Neuronal stem cell (in vitro differentiated cells): ENCODE data around the gene IL16.
A peak's percentile ranks its signal among the peaks of the same experiment; 100 is the strongest.

Source experiments
- DNase-seq: peaks from one replicate; pipeline ENCODE4 v3.0.0-alpha.2; 2013; ENCODE audit warnings: low spot score
- H2AFZ ChIP-seq: one replicate; pipeline ENCODE4 v1.6.1; 2013; ENCODE audit warnings: mild to moderate bottlenecking, low read length, inconsistent platforms
- H2AK5ac ChIP-seq: 2 replicates; pipeline ENCODE4 v1.6.1; 2013; ENCODE audit warnings: low read depth, mild to moderate bottlenecking, inconsistent platforms, low read length, moderate library complexity, mixed read lengths
- H2BK120ac ChIP-seq: 2 replicates; pipeline ENCODE4 v1.6.1; 2013; ENCODE audit warnings: low read depth, mild to moderate bottlenecking, inconsistent platforms, low read length, moderate library complexity, mixed read lengths
- H2BK12ac ChIP-seq: one replicate; pipeline ENCODE4 v1.6.1; 2013; ENCODE audit warnings: low read length, inconsistent platforms
- H2BK15ac ChIP-seq: 2 replicates; pipeline ENCODE4 v1.6.1; 2013; ENCODE audit warnings: mild to moderate bottlenecking, low read length, inconsistent platforms, mixed read lengths
- H2BK5ac ChIP-seq: one replicate; pipeline ENCODE4 v1.6.1; 2013; ENCODE audit warnings: inconsistent platforms, mild to moderate bottlenecking, low read length, moderate library complexity
- H3K14ac ChIP-seq: one replicate; pipeline ENCODE4 v1.6.1; 2013; ENCODE audit warnings: low read length, inconsistent platforms
- H3K18ac ChIP-seq: 2 replicates; pipeline ENCODE4 v1.6.1; 2013; ENCODE audit warnings: low read length, inconsistent platforms
- H3K23ac ChIP-seq: 2 replicates; pipeline ENCODE4 v1.6.1; 2013; ENCODE audit warnings: low read depth, mild to moderate bottlenecking, mixed read lengths, low read length, inconsistent platforms; ENCODE audit not compliant: poor library complexity
- H3K27ac ChIP-seq: replicated peaks from 3 replicates; pipeline ENCODE4 v1.5.1; 2013; ENCODE audit warnings: low read length, inconsistent platforms
- H3K27me3 ChIP-seq, 3 experiments: 2 replicates each; pipeline ENCODE4 v1.6.1; 2013; ENCODE audit warnings: low read length in 3 of 3, mild to moderate bottlenecking in 2 of 3, inconsistent platforms in 1 of 3, low read depth in 1 of 3, mixed read lengths in 1 of 3, moderate library complexity in 1 of 3; ENCODE audit not compliant: control insufficient read depth in 3 of 3, insufficient read depth in 3 of 3
- H3K36me3 ChIP-seq, 2 donors: replicated peaks in 1 of 2; 2 replicates each; pipeline ENCODE4 v1.6.1; 2013; ENCODE audit warnings: low read length in 2 of 2; ENCODE audit not compliant: control insufficient read depth in 2 of 2, insufficient read depth in 2 of 2
- H3K4ac ChIP-seq: 2 replicates; pipeline ENCODE4 v1.6.1; 2013; ENCODE audit warnings: inconsistent platforms, mild to moderate bottlenecking, low read length, moderate library complexity
- H3K4me1 ChIP-seq, 2 donors: 1 replicate in 1 of 2; 2 replicates in 1 of 2; pipeline ENCODE4 v1.6.1; 2013; ENCODE audit warnings: low read length in 2 of 2, low read depth in 1 of 2; ENCODE audit not compliant: control insufficient read depth in 2 of 2, insufficient read depth in 1 of 2
- H3K4me2 ChIP-seq: one replicate; pipeline ENCODE4 v1.6.1; 2013; ENCODE audit warnings: mild to moderate bottlenecking, low read length, inconsistent platforms; ENCODE audit not compliant: insufficient read depth, poor library complexity, severe bottlenecking
- H3K4me3 ChIP-seq, 2 donors: 2 replicates each; pipeline ENCODE4 v1.5.1; 2013; ENCODE audit warnings: low read length in 2 of 2, mild to moderate bottlenecking in 2 of 2, inconsistent platforms in 1 of 2, moderate library complexity in 1 of 2
- H3K79me1 ChIP-seq: one replicate; pipeline ENCODE4 v1.6.1; 2013; ENCODE audit warnings: low read depth, mild to moderate bottlenecking, inconsistent platforms, low read length, moderate library complexity
- H3K9ac ChIP-seq: one replicate; pipeline ENCODE4 v1.6.1; 2013; ENCODE audit warnings: mild to moderate bottlenecking, low read depth, low read length, inconsistent platforms; ENCODE audit not compliant: poor library complexity
- H3K9me3 ChIP-seq, 2 donors: replicated peaks in 1 of 2; 2 replicates each; pipeline versions ENCODE3 to v1.6.1; 2013; ENCODE audit warnings: low read length in 2 of 2, mild to moderate bottlenecking in 2 of 2, inconsistent platforms in 1 of 2, low read depth in 1 of 2, mixed read lengths in 1 of 2, moderate library complexity in 1 of 2; ENCODE audit not compliant: control insufficient read depth in 2 of 2, insufficient read depth in 1 of 2
- H4K8ac ChIP-seq: one replicate; pipeline ENCODE4 v1.6.1; 2013; ENCODE audit warnings: low read depth, mild to moderate bottlenecking, inconsistent platforms, low read length, moderate library complexity
- H4K91ac ChIP-seq: one replicate; pipeline ENCODE4 v1.6.1; 2013; ENCODE audit warnings: low read length, low read depth, mild to moderate bottlenecking, inconsistent platforms; ENCODE audit not compliant: poor library complexity
- WGBS, 2 donors: extraction: QIAGEN DNeasy Blood & Tissue Kit; methylation state at CpG; one replicate each; pipeline ENCODE4 v1.1.7; 2013; ENCODE audit warnings: missing lambda C conversion rate in 2 of 2, mixed read lengths in 1 of 2; ENCODE audit not compliant: insufficient read length in 2 of 2, insufficient replicate concordance in 1 of 2; ENCODE audit errors: extremely low coverage in 2 of 2; 5-methylcytosine and 5-hydroxymethylcytosine counted together

Gene IL16

DNA sequence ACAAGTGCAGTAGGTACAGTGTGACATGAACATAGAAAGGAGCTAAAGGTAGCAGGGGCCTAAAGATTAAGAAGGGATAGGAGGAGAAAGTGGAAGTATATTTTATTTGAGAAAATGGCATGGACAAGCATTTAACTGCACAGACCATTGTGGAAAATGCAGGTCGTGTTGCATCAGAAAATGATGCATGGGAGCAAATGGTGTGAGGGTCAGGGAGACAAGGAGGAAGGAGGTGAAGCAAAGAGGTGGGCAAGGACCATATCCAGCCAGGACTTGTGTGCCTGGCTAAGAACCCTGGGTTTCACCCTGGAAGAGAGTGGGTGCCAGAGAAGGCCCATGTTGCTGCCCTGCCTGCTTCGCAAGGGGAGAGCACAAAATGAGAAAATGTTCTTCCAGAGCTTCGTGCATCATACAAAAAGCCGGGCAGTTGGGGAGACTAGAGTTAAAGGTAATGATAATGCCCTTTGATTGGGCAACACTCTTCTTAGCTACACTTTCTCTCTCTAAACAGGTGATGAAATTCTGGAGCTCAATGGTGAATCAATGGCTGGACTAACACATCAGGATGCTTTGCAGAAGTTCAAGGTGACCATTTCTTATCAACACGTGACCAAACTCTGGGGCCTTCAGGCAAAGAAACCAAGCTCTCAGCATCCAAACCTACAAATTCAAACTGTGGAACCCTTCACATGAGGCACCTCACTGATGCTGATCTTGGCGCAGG is 81.8 kb downstream of the IL16 start:
- Histone ChIP-seq H3K4me2 (no peak overlapping the region), H3K79me1 (no peaks in the 10 kb centered on the region), H3K27ac (no peak overlapping the region), H3K14ac (no peak overlapping the region), H2BK15ac (no peak overlapping the region), H4K91ac (no peak overlapping the region), H3K27me3 (peaks cover 0 to 11% (median 0%) of the 10 kb centered on the region in 3 experiments), H3K36me3 (no peaks in the 10 kb centered on the region), H3K18ac (no peak overlapping the region), H2BK5ac (no peak overlapping the region), H2BK120ac (no peak overlapping the region), H4K8ac (no peak overlapping the region), H3K23ac (no peak overlapping the region), H3K4ac (no peak overlapping the region), H3K9me3 (peaks cover 0 to 6% of the 10 kb centered on the region in 2 donors), H2BK12ac (no peak overlapping the region), H2AFZ (no peak overlapping the region), H3K4me3 (no peak overlapping the region), H2AK5ac (no peak overlapping the region), H3K9ac (no peak overlapping the region), H3K4me1 (no peaks in the 10 kb centered on the region)
- WGBS, 2 donors, result no CpG with 5 or more reads among the region's 6 CpGs
- no peak for DNase-seq

DNA sequence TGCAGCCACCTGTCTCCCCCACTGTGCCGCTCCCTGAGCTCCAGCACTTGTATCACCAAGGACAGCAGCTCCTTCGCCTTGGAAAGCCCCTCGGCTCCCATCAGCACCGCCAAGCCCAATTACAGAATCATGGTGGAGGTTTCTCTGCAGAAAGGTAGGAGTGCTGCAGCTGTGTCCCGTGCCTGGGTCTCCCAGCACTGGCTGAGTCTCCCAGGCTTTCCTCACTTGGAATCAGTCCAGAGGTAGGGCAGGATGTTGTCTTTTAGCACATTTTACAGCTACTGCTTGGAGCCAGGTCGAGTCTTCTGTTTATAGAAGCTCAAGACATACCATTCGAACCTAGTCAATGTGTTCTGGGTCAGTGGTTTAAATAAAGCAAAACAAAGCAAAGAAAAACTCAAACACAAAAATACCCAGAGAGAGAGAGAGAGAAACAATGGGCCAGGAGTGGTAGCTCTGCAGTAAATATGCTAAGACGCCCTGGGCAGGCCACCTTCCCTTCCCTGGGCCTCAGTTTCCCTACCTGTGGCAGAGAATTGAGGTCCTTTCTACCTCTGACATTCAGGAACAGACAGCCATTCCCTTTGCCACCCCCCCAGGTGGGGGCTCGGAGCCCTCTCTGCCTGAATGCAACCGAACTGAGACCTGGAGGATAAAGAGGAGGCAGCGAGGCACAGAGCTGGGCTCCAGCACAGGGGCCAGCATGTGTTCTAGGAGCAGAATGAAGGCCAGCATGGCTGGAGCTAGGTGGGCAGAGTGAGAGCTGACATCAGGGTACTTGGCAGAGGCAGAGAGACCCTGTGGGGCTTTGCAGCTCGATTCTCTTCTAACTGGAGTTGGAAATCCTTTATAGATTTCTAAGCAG is 83.2 kb downstream of the IL16 start:
- no CpG with 5 or more reads among the region's 12 CpGs for WGBS, 2 donors
- Histone ChIP-seq H2AFZ (no peak overlapping the region), H3K27me3 (peaks cover 0 to 11% (median 0%) of the 10 kb centered on the region in 3 experiments), H2BK120ac (no peak overlapping the region), H3K9ac (no peak overlapping the region), H3K23ac (no peak overlapping the region), H3K14ac (no peak overlapping the region), H3K9me3 (peaks cover 0 to 6% of the 10 kb centered on the region in 2 donors), H3K4me3 (peak overlapping the region in 1 of 2 donors; percentile 31), H4K91ac (peak overlapping the region; percentile 22), H3K36me3 (no peaks in the 10 kb centered on the region), H3K4me2 (no peak overlapping the region), H2AK5ac (no peak overlapping the region), H3K79me1 (no peaks in the 10 kb centered on the region), H2BK15ac (no peak overlapping the region), H3K18ac (no peak overlapping the region), H3K4ac (no peak overlapping the region), H4K8ac (no peak overlapping the region), H2BK12ac (no peak overlapping the region), H3K27ac (no peak overlapping the region), H2BK5ac (no peak overlapping the region), H3K4me1 (no peaks in the 10 kb centered on the region)
- no peak for DNase-seq

DNA sequence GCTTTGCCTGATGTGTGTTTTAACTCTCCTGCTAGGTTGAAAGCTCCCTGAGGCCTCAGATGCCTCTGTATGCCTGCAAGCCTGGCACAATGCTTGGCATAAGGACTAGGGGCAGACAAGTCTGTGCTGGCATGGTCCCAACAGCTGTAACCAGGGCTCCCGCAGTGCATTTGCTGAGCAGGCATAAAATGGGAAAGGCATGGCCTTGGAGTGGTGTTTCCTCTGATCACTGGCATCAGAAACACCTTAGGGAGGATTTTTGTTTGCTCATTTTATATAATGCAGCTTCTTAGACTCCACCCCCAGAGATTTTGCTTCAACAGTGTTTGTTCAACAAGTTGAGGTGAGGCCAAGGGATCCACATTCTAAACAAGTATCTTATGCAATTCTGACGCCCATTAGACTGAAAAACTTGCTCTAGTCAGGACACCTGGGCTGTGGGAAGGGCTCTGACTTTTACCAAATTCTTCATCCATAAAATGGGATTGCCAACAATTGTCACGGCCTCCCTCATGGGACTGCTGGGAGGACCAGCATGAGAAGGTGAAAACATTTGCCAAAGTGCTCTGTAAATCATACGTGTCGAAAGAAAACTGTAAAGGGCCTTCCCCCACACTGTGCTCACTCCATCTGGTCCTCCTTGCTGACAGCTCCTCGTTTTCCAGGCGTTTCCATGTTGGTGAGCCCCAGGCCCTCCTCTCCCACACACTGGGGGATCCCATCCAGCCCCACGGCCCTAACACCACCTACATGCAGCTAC is 84.2 kb downstream of the IL16 start:
- Histone ChIP-seq H4K91ac (no peak overlapping the region), H3K27ac (no peak overlapping the region), H3K79me1 (no peaks in the 10 kb centered on the region), H3K23ac (no peak overlapping the region), H2BK15ac (no peak overlapping the region), H3K9me3 (peaks cover 0 to 6% of the 10 kb centered on the region in 2 donors), H3K36me3 (no peaks in the 10 kb centered on the region), H3K4me1 (no peaks in the 10 kb centered on the region), H3K18ac (no peak overlapping the region), H3K9ac (no peak overlapping the region), H3K4ac (no peak overlapping the region), H3K4me2 (no peak overlapping the region), H2AFZ (no peak overlapping the region), H2BK12ac (no peak overlapping the region), H3K27me3 (peaks cover 0 to 11% (median 0%) of the 10 kb centered on the region in 3 experiments), H2AK5ac (no peak overlapping the region), H2BK5ac (no peak overlapping the region), H3K4me3 (peak overlapping the region in 1 of 2 donors; percentile 49), H3K14ac (no peak overlapping the region), H2BK120ac (no peak overlapping the region), H4K8ac (no peak overlapping the region)
- WGBS, 2 donors, result no CpG with 5 or more reads among the region's 8 CpGs
- DNase-seq, result no peak

DNA sequence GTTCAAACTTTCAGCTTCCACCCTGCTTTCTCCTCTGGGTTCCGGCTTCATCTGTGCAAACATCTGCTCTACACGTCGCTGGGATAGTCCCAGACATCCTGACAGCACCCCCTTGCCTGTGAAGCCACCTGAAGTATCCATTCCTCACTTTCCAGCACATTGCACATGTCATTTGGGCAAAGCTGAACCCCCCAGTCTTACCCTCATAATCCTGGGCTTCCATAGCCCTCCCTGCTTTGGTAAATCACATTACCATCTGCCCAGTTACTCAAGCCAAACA is 84.7 kb downstream of the IL16 start:
- no peak overlapping the region for H2BK5ac ChIP-seq
- no peak overlapping the region for H2BK15ac ChIP-seq
- WGBS, 2 donors, result no CpG with 5 or more reads among the region's 3 CpGs
- no peak overlapping the region for H3K27ac ChIP-seq
- no peak overlapping the region for H3K9ac ChIP-seq
- H2BK12ac ChIP-seq, result no peak overlapping the region
- no peak overlapping the region for H4K91ac ChIP-seq
- H3K9me3 ChIP-seq, result peaks cover 0 to 4% of the 10 kb centered on the region in 2 donors
- no peak overlapping the region for H3K4me2 ChIP-seq
- H2AFZ ChIP-seq, result no peak overlapping the region
- no peak overlapping the region for H3K18ac ChIP-seq
- no peaks in the 10 kb centered on the region for H3K79me1 ChIP-seq
- peaks cover 0 to 11% (median 0%) of the 10 kb centered on the region in 3 experiments for H3K27me3 ChIP-seq
- no peak overlapping the region for H3K4ac ChIP-seq
- no peak overlapping the region for H2AK5ac ChIP-seq
- no peak overlapping the region for H3K14ac ChIP-seq
- no peak overlapping the region for H2BK120ac ChIP-seq
- no peak overlapping the region for H3K23ac ChIP-seq
- no peak overlapping the region for H4K8ac ChIP-seq
- peak overlapping the region in 1 of 2 donors; percentile 49 for H3K4me3 ChIP-seq
- DNase-seq, result no peak
- H3K36me3 ChIP-seq, result no peaks in the 10 kb centered on the region
- no peaks in the 10 kb centered on the region for H3K4me1 ChIP-seq
